Panc1 (cell line): ENCODE results near the gene RNF128. TPM values are rescaled to one million over a fixed set of nuclear protein-coding genes. Genes with fewer than 3 reads are reported as not detected.

Source experiments
- ATAC-seq: fragments of 200-7000 bp; cut with Tn5 transposase; 2 replicates; pipeline ENCODE4 v1.9.1; 2020; ENCODE audit warnings: mild to moderate bottlenecking, moderate library complexity
- BruUV-seq: library from RNA; stranded (reverse); fragments of 400-500 nt; replicated peaks from 2 replicates; lab custom pipeline; 2021; lab: Mats Ljungman, UMichigan
- CTCF ChIA-PET: fragments of 300-600 bp; sonication (Branson Sonifier 250); formaldehyde crosslinking; loops from one replicate; lab custom pipeline; 2022; ENCODE audit warnings: antibody characterized with exemption; lab: Charles Lee
- POLR2A ChIA-PET: fragments of 300-600 bp; sonication (Branson Sonifier 250); formaldehyde crosslinking; loops from one replicate; lab custom pipeline; 2022; ENCODE audit warnings: antibody characterized with exemption; lab: Charles Lee
- DNase-seq: peaks from one replicate; pipeline ENCODE4 v3.0.0-alpha.2; 2010; ENCODE audit warnings: low read depth, low spot score
- H3K27ac ChIP-seq: 2 replicates; pipeline ENCODE4 v1.5.1; 2011; ENCODE audit warnings: mild to moderate bottlenecking, low read length, inconsistent platforms
- H3K27me3 ChIP-seq: fragments of 200-500 bp; sonication (Bioruptor generic); 2 replicates; pipeline ENCODE4 v1.6.0; 2014; ENCODE audit warnings: low read length, inconsistent platforms; ENCODE audit not compliant: control insufficient read depth, insufficient read depth
- H3K36me3 ChIP-seq: fragments of 200-500 bp; sonication (Bioruptor generic); 2 replicates; pipeline ENCODE4 v1.5.1; 2014; ENCODE audit warnings: inconsistent platforms, mild to moderate bottlenecking, low read length, moderate library complexity; ENCODE audit not compliant: control insufficient read depth, insufficient read depth
- H3K4me1 ChIP-seq: 2 replicates; pipeline ENCODE4 v1.5.1; 2011; ENCODE audit warnings: inconsistent platforms, mild to moderate bottlenecking, low read length, moderate library complexity; ENCODE audit not compliant: control insufficient read depth, insufficient read depth
- H3K4me3 ChIP-seq, 2 experiments: 2 replicates each; pipeline ENCODE4 v1.5.1; 2011 to 2012; ENCODE audit warnings: low read depth in 2 of 2, low read length in 2 of 2, mild to moderate bottlenecking in 2 of 2, inconsistent platforms in 1 of 2, moderate library complexity in 1 of 2
- H3K9me3 ChIP-seq: fragments of 200-500 bp; sonication (Bioruptor generic); 2 replicates; pipeline ENCODE4 v1.5.1; 2014; ENCODE audit warnings: low read depth, mild to moderate bottlenecking, inconsistent platforms, low read length, moderate library complexity; ENCODE audit not compliant: control insufficient read depth, insufficient read depth
- CTCF ChIP-seq: fragments of 450-650 bp; IDR thresholded peaks from 2 replicates; pipeline ENCODE4 v1.5.1; 2017; ENCODE audit warnings: mild to moderate bottlenecking
- POLR2AphosphoS5 ChIP-seq: IDR thresholded peaks from 2 replicates; pipeline ENCODE4 v1.6.1; 2012; ENCODE audit warnings: mild to moderate bottlenecking, low read depth, low read length, moderate library complexity
- REST ChIP-seq, 2 experiments: IDR thresholded peaks; 2 replicates each; pipeline ENCODE4 v1.6.1; 2011 to 2012; ENCODE audit warnings: low read depth in 2 of 2, control low read depth in 1 of 2, low read length in 1 of 2, mild to moderate bottlenecking in 1 of 2, moderate library complexity in 1 of 2; ENCODE audit not compliant: insufficient read depth in 1 of 2
- SIN3A ChIP-seq: IDR thresholded peaks from 2 replicates; pipeline ENCODE4 v1.6.1; 2012; ENCODE audit warnings: low read depth, mild to moderate bottlenecking, low read length, moderate library complexity, borderline replicate concordance; ENCODE audit not compliant: insufficient read depth
- TCF7L2 ChIP-seq: IDR thresholded peaks from 2 replicates; pipeline ENCODE4 v1.6.1; 2011; ENCODE audit warnings: mild to moderate bottlenecking, low read depth, low read length, inconsistent platforms
- in situ Hi-C: cut with HindIII; loops from 2 replicates; pipeline ENCODE4 v1.10.0; 2016; ENCODE audit warnings: low sequenced_read_pairs, low pct_unique_long_range_greater_than_20kb
- intact Hi-C: fragments of 100-400 bp; cut with micrococcal nuclease; formaldehyde crosslinking; loops from one replicate; pipeline ENCODE4 v1.10.0; 2022; ENCODE audit not compliant: unreplicated experiment
- total RNA-seq: library from RNA; stranded (reverse); gene quantifications from one replicate; pipeline ENCODE4 v1.2.1, GENCODE V29; 2021; ENCODE audit not compliant: unreplicated experiment

RNF128 gene
- total RNA-seq, 1 experiment from 2014 or later, result 5.0 TPM

GRCh38 chrX:106716004-106716403, 10.5 kb upstream of the RNF128 start:
- Histone ChIP-seq H3K4me3 (no peak overlapping the region), H3K9me3 (no peaks in the 10 kb centered on the region), H3K4me1 (no peaks in the 10 kb centered on the region), H3K27ac (no peak overlapping the region), H3K36me3 (no peaks in the 10 kb centered on the region), H3K27me3 (no peaks in the 10 kb centered on the region)
- intact Hi-C loops, result no loop called here
- DNase-seq (no peak), ATAC-seq (no peak)
- ChIA-PET CTCF (no interaction called here), POLR2A (no interaction called here)
- TF ChIP-seq TCF7L2 (no peak), SIN3A (no peak), CTCF (no peak), POLR2AphosphoS5 (no peak)
- no TSS peak for BruUV-seq
- in situ Hi-C loops, result no loop called here

GRCh38 chrX:106716463-106716862, 10.0 kb upstream of the RNF128 start:
- BruUV-seq, result no TSS peak
- no peak for ATAC-seq
- Histone ChIP-seq H3K27me3 (no peaks in the 10 kb centered on the region), H3K4me1 (no peaks in the 10 kb centered on the region), H3K27ac (no peak overlapping the region), H3K4me3 (no peak overlapping the region), H3K36me3 (no peaks in the 10 kb centered on the region), H3K9me3 (no peaks in the 10 kb centered on the region)
- in situ Hi-C loops (no loop called here), intact Hi-C loops (no loop called here)
- CTCF ChIA-PET, result no interaction called here
- TF ChIP-seq POLR2AphosphoS5 (no peak), REST (IDR thresholded peaks at IDR 0.05; ENCODE audit: insufficient read depth in 1 of 2, low read depth in 2 of 2, low read length in 1 of 2) (no peak), TCF7L2 (no peak), CTCF (no peak), SIN3A (no peak)
- POLR2A ChIA-PET, result no interaction called here
- DNase-seq, result no peak
